ENCODE results near the gene IDUA. TPM values are rescaled to one million over a fixed set of nuclear protein-coding genes. Genes with fewer than 3 reads are reported as not detected.

IDUA gene
- total and polyA plus RNA-seq, 2 donors (not counting 1 experiment from before 2014, with no cell fraction given) = 57.0 to 67.4 TPM

GRCh38 chr4:946517-947471 lies 40.0 kb upstream of the IDUA start:
- intact Hi-C loops (cut with micrococcal nuclease) = no loop called here
- H4K20me1 ChIP-seq (ENCODE audit: control insufficient read depth, insufficient read depth, low read length, poor library complexity, severe bottlenecking) = peaks cover 77% of the 10 kb centered on the region
- H3K9me3 Mint-ChIP-seq (ENCODE audit: insufficient read depth) = no peaks in the 10 kb centered on the region
- peaks cover 74% of the 10 kb centered on the region for H3K79me2 ChIP-seq (ENCODE audit: control insufficient read depth, insufficient read depth, low read length)
- CTCF ChIA-PET = no interaction called here
- WGBS (ENCODE audit: insufficient coverage) = 43% methylated on average over 60 of the region's 62 CpGs
- H3K27me3 ChIP-seq (replicated peaks in 1 of 4; ENCODE audit: control extremely low read depth in 1 of 4, control insufficient read depth in 3 of 4, insufficient read depth in 4 of 4, low read length in 3 of 4) = no peaks in the 10 kb centered on the region
- POLR2A ChIA-PET = no interaction called here
- ATAC-seq (ENCODE audit: low read depth) = peak; percentile 45
- H3K27me3 Mint-ChIP-seq = no peaks in the 10 kb centered on the region
- peaks cover 0 to 10% of the 10 kb centered on the region in 2 experiments for H3K36me3 ChIP-seq (replicated peaks in 1 of 2; ENCODE audit: control extremely low read depth in 1 of 2, control insufficient read depth in 1 of 2, extremely low read depth in 1 of 2, insufficient read depth in 2 of 2, low read length in 1 of 2)
- peak overlapping the region in 2 of 5 experiments; percentile 6 to 8 for H3K4me3 ChIP-seq (ENCODE audit: control extremely low read depth in 1 of 5, extremely low read depth in 1 of 5, insufficient read depth in 1 of 5, low read depth in 2 of 5, low read length in 4 of 5)
- peaks cover 0 to 18% of the 10 kb centered on the region in 2 donors for H3K4me1 ChIP-seq (ENCODE audit: control insufficient read depth in 2 of 2, insufficient read depth in 2 of 2, low read length in 2 of 2)
- no peaks in the 10 kb centered on the region for H3K9me3 ChIP-seq (ENCODE audit: control extremely low read depth in 1 of 3, control insufficient read depth in 2 of 3, insufficient read depth in 1 of 3, low read length in 2 of 3)
- H3K27ac ChIP-seq (ENCODE audit: low read length in 2 of 2) = no peak overlapping the region
- DNase-seq = no peak
- peak overlapping the region; percentile 51 for H3K4me2 ChIP-seq (replicated peaks; ENCODE audit: low read depth, low read length, poor library complexity, severe bottlenecking)
- TF ChIP-seq EZH2 (IDR thresholded peaks at IDR 0.05; ENCODE audit: borderline replicate concordance, insufficient read depth, low read depth, low read length, poor library complexity, severe bottlenecking) (no peak), CTCF (IDR thresholded peaks at IDR 0.05) (no peak)
- H3K4me3 Mint-ChIP-seq = peak overlapping the region; percentile 66
- H3K4me1 Mint-ChIP-seq = peaks cover 18% of the 10 kb centered on the region
- H2AFZ ChIP-seq (ENCODE audit: insufficient read depth, low read depth, low read length, poor library complexity, severe bottlenecking) = no peak overlapping the region
- H3K9ac ChIP-seq (ENCODE audit: low read length) = no peak overlapping the region
- H3K27ac Mint-ChIP-seq = no peak overlapping the region

GRCh38 chr4:947491-947971 lies 39.3 kb upstream of the IDUA start:
- Histone ChIP-seq H3K27ac (ENCODE audit: low read length in 2 of 2) (no peak overlapping the region), H3K4me1 (ENCODE audit: control insufficient read depth in 2 of 2, insufficient read depth in 2 of 2, low read length in 2 of 2) (peaks cover 0 to 18% of the 10 kb centered on the region in 2 donors), H3K79me2 (ENCODE audit: control insufficient read depth, insufficient read depth, low read length) (peaks cover 67% of the 10 kb centered on the region), H3K4me2 (replicated peaks; ENCODE audit: low read depth, low read length, poor library complexity, severe bottlenecking) (peak overlapping the region; percentile 51), H3K36me3 (replicated peaks in 1 of 2; ENCODE audit: control extremely low read depth in 1 of 2, control insufficient read depth in 1 of 2, extremely low read depth in 1 of 2, insufficient read depth in 2 of 2, low read length in 1 of 2) (peaks cover 0 to 15% of the 10 kb centered on the region in 2 experiments), H4K20me1 (ENCODE audit: control insufficient read depth, insufficient read depth, low read length, poor library complexity, severe bottlenecking) (peaks cover 80% of the 10 kb centered on the region), H2AFZ (ENCODE audit: insufficient read depth, low read depth, low read length, poor library complexity, severe bottlenecking) (no peak overlapping the region), H3K27me3 (replicated peaks in 1 of 4; ENCODE audit: control extremely low read depth in 1 of 4, control insufficient read depth in 3 of 4, insufficient read depth in 4 of 4, low read length in 3 of 4) (no peaks in the 10 kb centered on the region), H3K9ac (ENCODE audit: low read length) (no peak overlapping the region), H3K4me3 (ENCODE audit: control extremely low read depth in 1 of 5, extremely low read depth in 1 of 5, insufficient read depth in 1 of 5, low read depth in 2 of 5, low read length in 4 of 5) (no peak overlapping the region), H3K9me3 (ENCODE audit: control extremely low read depth in 1 of 3, control insufficient read depth in 2 of 3, insufficient read depth in 1 of 3, low read length in 2 of 3) (no peaks in the 10 kb centered on the region)
- CTCF ChIA-PET = no interaction called here
- H3K9me3 Mint-ChIP-seq (ENCODE audit: insufficient read depth) = no peaks in the 10 kb centered on the region
- H3K4me3 Mint-ChIP-seq = no peak overlapping the region
- no peaks in the 10 kb centered on the region for H3K27me3 Mint-ChIP-seq
- WGBS (ENCODE audit: insufficient coverage) = 92% methylated on average over 19 of the region's 19 CpGs
- intact Hi-C loops (cut with micrococcal nuclease) = no loop called here
- DNase-seq (no peak), ATAC-seq (ENCODE audit: low read depth) (no peak)
- H3K27ac Mint-ChIP-seq = no peak overlapping the region
- TF ChIP-seq EZH2 (IDR thresholded peaks at IDR 0.05; ENCODE audit: borderline replicate concordance, insufficient read depth, low read depth, low read length, poor library complexity, severe bottlenecking) (no peak), CTCF (IDR thresholded peaks at IDR 0.05) (no peak)
- POLR2A ChIA-PET = no interaction called here
- H3K4me1 Mint-ChIP-seq = peaks cover 18% of the 10 kb centered on the region

Data from B cell (primary cell).